Trophoblast cell (in vitro differentiated cells and primary cell): ENCODE data around the gene ARAP1.

Experiments
- DNase-seq, 2 donors: peaks; one replicate each; pipeline ENCODE4 v3.0.0-alpha.2; 2016
- H2AFZ ChIP-seq: 2 replicates; pipeline ENCODE4 v1.6.1; 2013; ENCODE audit warnings: low read length, moderate library complexity, mild to moderate bottlenecking; ENCODE audit not compliant: insufficient read depth, poor library complexity
- H2AK5ac ChIP-seq: 2 replicates; pipeline ENCODE4 v1.6.1; 2013; ENCODE audit warnings: mild to moderate bottlenecking, low read length
- H2BK120ac ChIP-seq: 2 replicates; pipeline ENCODE4 v1.6.1; 2013; ENCODE audit warnings: low read length, mild to moderate bottlenecking, moderate library complexity; ENCODE audit not compliant: insufficient read depth, poor library complexity
- H2BK12ac ChIP-seq: 2 replicates; pipeline ENCODE4 v1.6.1; 2013; ENCODE audit warnings: mild to moderate bottlenecking, low read length, moderate library complexity
- H2BK5ac ChIP-seq: 2 replicates; pipeline ENCODE4 v1.6.1; 2013; ENCODE audit warnings: low read length, low read depth, moderate library complexity, mild to moderate bottlenecking; ENCODE audit not compliant: poor library complexity
- H3K14ac ChIP-seq: 2 replicates; pipeline ENCODE4 v1.6.1; 2013; ENCODE audit warnings: mild to moderate bottlenecking, low read length
- H3K18ac ChIP-seq: 2 replicates; pipeline ENCODE4 v1.6.1; 2013; ENCODE audit warnings: mild to moderate bottlenecking, low read length
- H3K23ac ChIP-seq: 2 replicates; pipeline ENCODE4 v1.6.1; 2013; ENCODE audit warnings: low read length
- H3K27ac ChIP-seq: 2 replicates; pipeline ENCODE4 v1.5.1; 2013; ENCODE audit warnings: low read depth, mild to moderate bottlenecking, inconsistent platforms, low read length, moderate library complexity
- H3K27me3 ChIP-seq: 2 replicates; pipeline ENCODE4 v1.6.1; 2013; ENCODE audit warnings: inconsistent platforms, mild to moderate bottlenecking, low read length, moderate library complexity; ENCODE audit not compliant: insufficient read depth
- H3K36me3 ChIP-seq, 2 experiments: 1 replicate in 1 of 2; 2 replicates in 1 of 2; pipeline ENCODE4 v1.6.1; 2013; ENCODE audit warnings: low read length in 2 of 2, mild to moderate bottlenecking in 2 of 2, moderate library complexity in 1 of 2; ENCODE audit not compliant: insufficient read depth in 2 of 2, control insufficient read depth in 1 of 2
- H3K4ac ChIP-seq: 2 replicates; pipeline ENCODE4 v1.6.1; 2013; ENCODE audit warnings: low read depth, mild to moderate bottlenecking, low read length, moderate library complexity
- H3K4me1 ChIP-seq, 2 experiments: 1 replicate in 1 of 2; 2 replicates in 1 of 2; pipeline ENCODE4 v1.6.1; 2013; ENCODE audit warnings: low read length in 2 of 2, mild to moderate bottlenecking in 2 of 2, moderate library complexity in 1 of 2; ENCODE audit not compliant: insufficient read depth in 2 of 2, control insufficient read depth in 1 of 2
- H3K4me2 ChIP-seq: 2 replicates; pipeline ENCODE4 v1.6.1; 2013; ENCODE audit warnings: inconsistent platforms, mild to moderate bottlenecking, low read length, moderate library complexity
- H3K4me3 ChIP-seq: 2 replicates; pipeline ENCODE4 v1.5.1; 2013; ENCODE audit warnings: mild to moderate bottlenecking, low read depth, low read length, inconsistent platforms
- H3K79me1 ChIP-seq: one replicate; pipeline ENCODE4 v1.6.1; 2013; ENCODE audit warnings: low read length
- H3K79me2 ChIP-seq: 2 replicates; pipeline ENCODE4 v1.6.1; 2013; ENCODE audit warnings: low read length, mild to moderate bottlenecking; ENCODE audit not compliant: control insufficient read depth, insufficient read depth, poor library complexity
- H3K9ac ChIP-seq: 2 replicates; pipeline ENCODE4 v1.6.1; 2013; ENCODE audit warnings: mild to moderate bottlenecking, low read length
- H3K9me3 ChIP-seq: 2 replicates; pipeline ENCODE4 v1.6.1; 2013; ENCODE audit warnings: low read depth, mild to moderate bottlenecking, control low read depth, inconsistent platforms, low read length; ENCODE audit not compliant: insufficient read depth
- H4K12ac ChIP-seq: 2 replicates; pipeline ENCODE4 v1.6.1; 2013; ENCODE audit warnings: low read depth, mild to moderate bottlenecking, low read length, moderate library complexity
- H4K8ac ChIP-seq: 2 replicates; pipeline ENCODE4 v1.6.1; 2013; ENCODE audit warnings: low read depth, mild to moderate bottlenecking, low read length, moderate library complexity
- H4K91ac ChIP-seq: one replicate; pipeline ENCODE4 v1.6.1; 2013; ENCODE audit warnings: low read depth, mild to moderate bottlenecking, low read length, moderate library complexity
- WGBS: extraction: QIAGEN DNeasy Blood & Tissue Kit; methylation state at CpG from one replicate; pipeline ENCODE4 v1.1.7; 2013; ENCODE audit warnings: missing lambda C conversion rate; ENCODE audit not compliant: insufficient read length, insufficient coverage; ENCODE audit errors: extremely low coverage; 5-methylcytosine and 5-hydroxymethylcytosine counted together

The ARAP1 gene

GRCh38 chr11:72706579-72706978, 45.6 kb downstream of the ARAP1 start:
- Histone ChIP-seq H4K91ac (no peak overlapping the region), H3K4me2 (no peak overlapping the region), H3K79me2 (no peaks in the 10 kb centered on the region), H4K8ac (no peak overlapping the region), H2AK5ac (no peak overlapping the region), H2BK12ac (no peak overlapping the region), H2BK5ac (no peak overlapping the region), H3K9ac (no peak overlapping the region), H2AFZ (no peak overlapping the region), H3K4me1 (peaks cover 2 to 11% of the 10 kb centered on the region in 2 experiments), H3K9me3 (no peaks in the 10 kb centered on the region), H3K27me3 (no peaks in the 10 kb centered on the region), H3K14ac (no peak overlapping the region), H3K4me3 (peak overlapping the region; percentile 23), H3K36me3 (peaks cover 7 to 18% of the 10 kb centered on the region in 2 experiments), H3K27ac (no peak overlapping the region), H3K18ac (no peak overlapping the region), H2BK120ac (no peak overlapping the region), H3K23ac (no peak overlapping the region), H4K12ac (no peak overlapping the region), H3K4ac (no peak overlapping the region), H3K79me1 (no peaks in the 10 kb centered on the region)
- no peak for DNase-seq
- no CpG with 5 or more reads among the region's 5 CpGs for WGBS

DNA sequence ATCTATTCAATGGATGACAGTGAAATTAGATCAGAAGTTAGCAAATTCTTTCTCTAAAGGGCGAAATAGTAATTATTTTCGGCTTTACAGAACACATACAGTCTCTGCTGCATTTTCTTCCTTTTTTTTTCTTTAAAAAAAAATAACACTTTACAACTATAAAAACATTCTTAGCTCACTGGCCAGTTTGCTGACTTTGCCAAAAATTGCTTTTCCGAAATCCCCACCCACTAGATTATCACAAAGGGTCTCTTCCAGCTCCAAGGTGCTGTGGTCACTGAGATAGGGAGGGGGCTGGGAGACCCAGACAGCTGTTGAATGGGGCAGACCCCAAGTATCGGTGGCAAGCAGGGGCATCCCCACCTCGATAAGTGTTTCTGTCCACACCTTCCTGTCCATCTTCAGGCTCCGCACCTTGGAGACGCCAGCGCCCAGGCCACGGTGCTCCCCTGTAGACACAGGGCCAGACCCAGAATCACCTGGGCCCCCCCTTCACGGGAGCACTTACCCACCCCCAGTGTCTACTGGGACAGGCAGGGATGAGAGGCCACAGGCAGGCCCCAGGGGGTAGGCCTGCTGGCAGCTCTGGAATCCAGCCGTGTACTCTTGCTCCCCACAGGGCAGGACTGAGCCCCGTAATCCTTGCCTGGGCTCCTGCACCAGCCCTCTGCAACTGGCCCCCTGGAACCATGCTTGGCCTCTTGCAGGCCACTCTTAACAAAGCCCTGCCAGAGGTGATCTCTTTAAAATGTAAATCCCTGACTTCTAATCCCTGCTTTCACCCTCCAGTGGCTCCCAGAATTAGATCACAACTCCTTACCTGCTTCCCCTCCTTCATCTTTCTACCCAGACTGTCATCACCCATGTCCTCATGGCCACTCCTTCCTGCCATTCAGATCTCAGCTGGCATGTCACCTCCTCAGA, 46.5 kb downstream of the ARAP1 start:
- Histone ChIP-seq H2AK5ac (no peak overlapping the region), H3K79me1 (no peaks in the 10 kb centered on the region), H2BK12ac (no peak overlapping the region), H4K12ac (no peak overlapping the region), H3K4me2 (no peak overlapping the region), H3K9me3 (no peaks in the 10 kb centered on the region), H2BK120ac (no peak overlapping the region), H3K18ac (no peak overlapping the region), H2BK5ac (no peak overlapping the region), H4K91ac (no peak overlapping the region), H3K27ac (no peak overlapping the region), H2AFZ (no peak overlapping the region), H3K4me3 (no peak overlapping the region), H3K36me3 (peaks cover 7 to 14% of the 10 kb centered on the region in 2 experiments), H3K9ac (no peak overlapping the region), H3K27me3 (no peaks in the 10 kb centered on the region), H3K23ac (no peak overlapping the region), H3K4ac (no peak overlapping the region), H3K14ac (no peak overlapping the region), H3K4me1 (peaks cover 2 to 11% of the 10 kb centered on the region in 2 experiments), H3K79me2 (no peaks in the 10 kb centered on the region), H4K8ac (no peak overlapping the region)
- no peak for DNase-seq
- no CpG with 5 or more reads among the region's 12 CpGs for WGBS

DNA sequence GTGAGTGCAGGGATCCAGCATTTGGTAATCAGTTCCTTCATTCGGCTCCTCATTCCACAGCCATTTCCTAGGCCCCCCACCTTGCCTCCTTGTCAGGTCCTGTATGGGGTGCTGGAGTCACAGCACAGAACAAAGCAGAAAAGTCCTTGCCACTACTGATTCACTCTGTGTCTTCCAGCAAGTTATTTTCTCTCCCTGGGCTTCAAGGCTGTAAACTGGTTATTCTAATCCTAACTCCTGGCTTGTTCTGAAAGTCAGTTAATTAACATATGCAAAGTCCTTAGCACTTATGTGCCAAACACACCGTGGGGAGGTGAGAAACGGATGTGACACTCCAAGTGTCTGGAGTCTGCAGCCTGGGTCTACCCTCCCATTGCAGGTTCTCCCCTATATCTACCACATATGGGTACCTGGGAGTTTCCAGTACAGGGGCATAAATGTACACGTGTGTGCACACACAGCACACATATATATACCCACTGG, 47.4 kb downstream of the ARAP1 start:
- no peak overlapping the region for H3K18ac ChIP-seq
- H2BK5ac ChIP-seq = no peak overlapping the region
- H3K4me3 ChIP-seq = no peak overlapping the region
- peaks cover 10 to 14% of the 10 kb centered on the region in 2 experiments for H3K36me3 ChIP-seq
- H3K14ac ChIP-seq = no peak overlapping the region
- H3K23ac ChIP-seq = no peak overlapping the region
- H2AFZ ChIP-seq = no peak overlapping the region
- no peaks in the 10 kb centered on the region for H3K27me3 ChIP-seq
- no peak overlapping the region for H4K12ac ChIP-seq
- DNase-seq = no peak
- no peak overlapping the region for H2BK12ac ChIP-seq
- no peaks in the 10 kb centered on the region for H3K9me3 ChIP-seq
- no peaks in the 10 kb centered on the region for H3K79me2 ChIP-seq
- H3K4me1 ChIP-seq = peaks cover 2 to 11% of the 10 kb centered on the region in 2 experiments
- no peak overlapping the region for H3K27ac ChIP-seq
- H2BK120ac ChIP-seq = no peak overlapping the region
- no CpG with 5 or more reads among the region's 4 CpGs for WGBS
- H3K79me1 ChIP-seq = no peaks in the 10 kb centered on the region
- H3K9ac ChIP-seq = no peak overlapping the region
- no peak overlapping the region for H4K8ac ChIP-seq
- no peak overlapping the region for H3K4me2 ChIP-seq
- no peak overlapping the region for H2AK5ac ChIP-seq
- H4K91ac ChIP-seq = no peak overlapping the region
- no peak overlapping the region for H3K4ac ChIP-seq

GRCh38 chr11:72704028-72704782, 48.0 kb downstream of the ARAP1 start:
- Histone ChIP-seq H3K9ac (no peak overlapping the region), H2AFZ (no peak overlapping the region), H3K14ac (no peak overlapping the region), H3K79me2 (no peaks in the 10 kb centered on the region), H2BK12ac (no peak overlapping the region), H3K4ac (no peak overlapping the region), H2AK5ac (no peak overlapping the region), H4K91ac (no peak overlapping the region), H3K27ac (no peak overlapping the region), H3K27me3 (no peaks in the 10 kb centered on the region), H3K79me1 (no peaks in the 10 kb centered on the region), H3K4me1 (peaks cover 2 to 11% of the 10 kb centered on the region in 2 experiments), H3K36me3 (peaks cover 10 to 14% of the 10 kb centered on the region in 2 experiments), H2BK120ac (no peak overlapping the region), H4K12ac (no peak overlapping the region), H3K18ac (no peak overlapping the region), H3K23ac (no peak overlapping the region), H3K4me2 (no peak overlapping the region), H3K4me3 (no peak overlapping the region), H2BK5ac (no peak overlapping the region), H4K8ac (no peak overlapping the region), H3K9me3 (no peaks in the 10 kb centered on the region)
- no CpG with 5 or more reads among the region's 13 CpGs for WGBS
- no peak for DNase-seq
